SK-N-SH treated with all-trans-retinoic acid at 6 μM for 48 hours (cell line): ENCODE results near the gene PARD3B.

ENCODE experiments used
- ARNTL ChIP-seq: fragments of 450-650 bp; formaldehyde crosslinking; IDR thresholded peaks from 2 replicates; pipeline ENCODE4 v1.5.0; 2020; ENCODE audit warnings: low read depth, mild to moderate bottlenecking, moderate library complexity, borderline replicate concordance
- BACH2 ChIP-seq: fragments of 250-450 bp; sonication (Bioruptor Pico); IDR thresholded peaks from 2 replicates; pipeline ENCODE4 v1.9.0; 2021; ENCODE audit warnings: mild to moderate bottlenecking, borderline replicate concordance
- CSDC2 ChIP-seq: fragments of 250-450 bp; sonication (Bioruptor Pico); IDR thresholded peaks from 2 replicates; pipeline ENCODE4 v1.5.0; 2020; ENCODE audit warnings: mild to moderate bottlenecking, moderate library complexity
- ESRRG ChIP-seq: fragments of 250-450 bp; sonication (Bioruptor Pico); IDR thresholded peaks from 2 replicates; pipeline ENCODE4 v1.6.1; 2021; ENCODE audit warnings: mild to moderate bottlenecking
- GLIS3 ChIP-seq: fragments of 250-450 bp; sonication (Bioruptor Pico); IDR thresholded peaks from 2 replicates; pipeline ENCODE4 v1.5.0; 2020; ENCODE audit warnings: mild to moderate bottlenecking, moderate library complexity
- ISL1 ChIP-seq: fragments of 250-450 bp; sonication (Bioruptor Pico); IDR thresholded peaks from 2 replicates; pipeline ENCODE4 v2.1.2; 2022; ENCODE audit warnings: mild to moderate bottlenecking, moderate library complexity
- OSR1 ChIP-seq: fragments of 250-450 bp; sonication (Bioruptor Pico); IDR thresholded peaks from 2 replicates; pipeline ENCODE4 v1.8.0; 2022; ENCODE audit warnings: moderate library complexity, mild to moderate bottlenecking, inconsistent platforms
- RARB ChIP-seq: fragments of 250-450 bp; sonication (Bioruptor Pico); IDR thresholded peaks from 2 replicates; pipeline ENCODE4 v1.8.0; 2021; ENCODE audit warnings: mild to moderate bottlenecking, moderate library complexity
- SNAI2 ChIP-seq: fragments of 250-450 bp; sonication (Bioruptor Pico); IDR thresholded peaks from 2 replicates; pipeline ENCODE4 v1.5.0; 2020; ENCODE audit warnings: mild to moderate bottlenecking, moderate library complexity
- ZFP30 ChIP-seq: fragments of 450-650 bp; formaldehyde crosslinking; IDR thresholded peaks from 2 replicates; pipeline ENCODE4 v1.5.0; 2022; ENCODE audit warnings: mild to moderate bottlenecking, moderate library complexity
- ZNF70 ChIP-seq: fragments of 450-650 bp; formaldehyde crosslinking; IDR thresholded peaks from 2 replicates; pipeline ENCODE4 v1.5.0; 2020; ENCODE audit warnings: mild to moderate bottlenecking, moderate library complexity
- TF ChIP-seq, protein P1 (sequence below): fragments of 250-450 bp; sonication (Bioruptor Pico); IDR thresholded peaks from 2 replicates; pipeline ENCODE4 v1.5.1; 2021; ENCODE audit warnings: mild to moderate bottlenecking, moderate library complexity
- TF ChIP-seq, protein P2 (sequence below): fragments of 250-450 bp; sonication (Bioruptor Pico); IDR thresholded peaks from 2 replicates; pipeline ENCODE4 v1.8.0; 2020; ENCODE audit warnings: mild to moderate bottlenecking, moderate library complexity, borderline replicate concordance
- TF ChIP-seq, protein P3 (sequence below): fragments of 250-450 bp; sonication (Bioruptor Pico); IDR thresholded peaks from 2 replicates; pipeline ENCODE4 v1.5.1; 2020; ENCODE audit warnings: low read depth, mild to moderate bottlenecking, moderate library complexity

DNA sequence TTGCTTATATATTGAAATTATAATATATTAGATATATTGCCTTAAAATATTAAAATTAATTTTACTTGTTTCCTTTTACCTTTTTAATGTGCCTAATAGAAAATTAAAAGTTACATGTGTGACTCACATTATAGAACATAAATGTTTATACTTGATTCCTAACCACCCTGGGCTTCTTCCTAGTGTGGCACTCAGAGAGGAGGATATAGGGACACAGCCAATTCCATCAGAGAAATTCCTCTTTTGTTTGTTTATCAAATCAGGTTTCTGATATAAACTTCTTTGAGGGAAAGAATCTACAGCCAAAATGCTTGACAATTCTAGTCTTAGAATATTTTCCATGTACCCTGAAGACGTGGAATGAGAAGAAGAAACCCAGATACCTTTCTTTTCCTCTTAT is 788.1 kb downstream of the PARD3B start:
- no peak for TF ChIP-seq ISL1 (CRISPR knock-in tag)
- TF ChIP-seq ARNTL (CRISPR knock-in tag) = no peak
- TF ChIP-seq, protein P1, sequence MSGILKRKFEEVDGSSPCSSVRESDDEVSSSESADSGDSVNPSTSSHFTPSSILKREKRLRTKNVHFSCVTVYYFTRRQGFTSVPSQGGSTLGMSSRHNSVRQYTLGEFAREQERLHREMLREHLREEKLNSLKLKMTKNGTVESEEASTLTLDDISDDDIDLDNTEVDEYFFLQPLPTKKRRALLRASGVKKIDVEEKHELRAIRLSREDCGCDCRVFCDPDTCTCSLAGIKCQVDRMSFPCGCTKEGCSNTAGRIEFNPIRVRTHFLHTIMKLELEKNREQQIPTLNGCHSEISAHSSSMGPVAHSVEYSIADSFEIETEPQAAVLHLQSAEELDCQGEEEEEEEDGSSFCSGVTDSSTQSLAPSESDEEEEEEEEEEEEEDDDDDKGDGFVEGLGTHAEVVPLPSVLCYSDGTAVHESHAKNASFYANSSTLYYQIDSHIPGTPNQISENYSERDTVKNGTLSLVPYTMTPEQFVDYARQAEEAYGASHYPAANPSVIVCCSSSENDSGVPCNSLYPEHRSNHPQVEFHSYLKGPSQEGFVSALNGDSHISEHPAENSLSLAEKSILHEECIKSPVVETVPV (CRISPR knock-in tag) = no peak
- TF ChIP-seq OSR1 = no peak
- TF ChIP-seq BACH2 = no peak
- TF ChIP-seq ZNF70 = no peak
- no peak for TF ChIP-seq CSDC2 (CRISPR knock-in tag)
- TF ChIP-seq, protein P2, sequence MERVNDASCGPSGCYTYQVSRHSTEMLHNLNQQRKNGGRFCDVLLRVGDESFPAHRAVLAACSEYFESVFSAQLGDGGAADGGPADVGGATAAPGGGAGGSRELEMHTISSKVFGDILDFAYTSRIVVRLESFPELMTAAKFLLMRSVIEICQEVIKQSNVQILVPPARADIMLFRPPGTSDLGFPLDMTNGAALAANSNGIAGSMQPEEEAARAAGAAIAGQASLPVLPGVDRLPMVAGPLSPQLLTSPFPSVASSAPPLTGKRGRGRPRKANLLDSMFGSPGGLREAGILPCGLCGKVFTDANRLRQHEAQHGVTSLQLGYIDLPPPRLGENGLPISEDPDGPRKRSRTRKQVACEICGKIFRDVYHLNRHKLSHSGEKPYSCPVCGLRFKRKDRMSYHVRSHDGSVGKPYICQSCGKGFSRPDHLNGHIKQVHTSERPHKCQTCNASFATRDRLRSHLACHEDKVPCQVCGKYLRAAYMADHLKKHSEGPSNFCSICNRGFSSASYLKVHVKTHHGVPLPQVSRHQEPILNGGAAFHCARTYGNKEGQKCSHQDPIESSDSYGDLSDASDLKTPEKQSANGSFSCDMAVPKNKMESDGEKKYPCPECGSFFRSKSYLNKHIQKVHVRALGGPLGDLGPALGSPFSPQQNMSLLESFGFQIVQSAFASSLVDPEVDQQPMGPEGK (CRISPR knock-in tag) = no peak
- no peak for TF ChIP-seq GLIS3 (CRISPR knock-in tag)
- no peak for TF ChIP-seq ESRRG (CRISPR knock-in tag)
- TF ChIP-seq, protein P3, sequence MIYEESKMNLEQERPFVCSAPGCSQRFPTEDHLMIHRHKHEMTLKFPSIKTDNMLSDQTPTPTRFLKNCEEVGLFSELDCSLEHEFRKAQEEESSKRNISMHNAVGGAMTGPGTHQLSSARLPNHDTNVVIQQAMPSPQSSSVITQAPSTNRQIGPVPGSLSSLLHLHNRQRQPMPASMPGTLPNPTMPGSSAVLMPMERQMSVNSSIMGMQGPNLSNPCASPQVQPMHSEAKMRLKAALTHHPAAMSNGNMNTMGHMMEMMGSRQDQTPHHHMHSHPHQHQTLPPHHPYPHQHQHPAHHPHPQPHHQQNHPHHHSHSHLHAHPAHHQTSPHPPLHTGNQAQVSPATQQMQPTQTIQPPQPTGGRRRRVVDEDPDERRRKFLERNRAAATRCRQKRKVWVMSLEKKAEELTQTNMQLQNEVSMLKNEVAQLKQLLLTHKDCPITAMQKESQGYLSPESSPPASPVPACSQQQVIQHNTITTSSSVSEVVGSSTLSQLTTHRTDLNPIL (CRISPR knock-in tag) = no peak
- no peak for TF ChIP-seq RARB (CRISPR knock-in tag)
- TF ChIP-seq SNAI2 (CRISPR knock-in tag) = no peak
- no peak for TF ChIP-seq ZFP30 (CRISPR knock-in tag)
